ENCODE data around the gene CES4A.
A peak's percentile ranks its signal among the peaks of the same experiment; 100 is the strongest.

DNA sequence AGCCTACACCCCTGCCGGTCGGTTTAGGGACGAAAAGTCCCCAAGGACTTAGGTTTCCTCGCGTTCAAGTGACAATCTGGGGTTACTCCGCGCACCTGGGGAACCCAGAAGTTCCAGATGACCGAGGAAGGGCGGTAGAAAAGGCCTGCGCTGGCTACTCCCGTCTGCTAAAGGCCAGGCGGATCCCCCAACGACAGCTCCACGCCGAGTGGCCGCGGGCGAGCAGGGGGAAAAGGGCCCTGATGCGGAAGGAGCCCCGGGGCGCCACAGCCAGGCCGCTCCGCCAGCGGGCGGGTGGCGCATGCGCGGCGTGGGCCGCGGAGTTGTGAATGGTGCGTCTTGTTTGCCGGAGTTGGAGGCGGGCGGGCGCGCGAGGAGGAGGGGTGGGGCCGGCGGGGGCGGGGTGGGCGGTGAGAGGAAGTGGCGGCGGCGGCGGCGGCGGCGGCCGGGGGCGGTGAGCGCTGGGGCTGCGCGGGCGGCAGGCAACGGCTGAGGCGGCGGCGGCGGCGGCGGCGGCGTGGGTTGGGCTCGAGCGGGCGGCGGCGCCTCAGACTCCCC, 40.4 kb downstream of the CES4A start, which contains the start of gene CBFB:
- TF ChIP-seq CTCF (optimal IDR thresholded peaks at IDR 0.05 in 1 of 3, IDR thresholded peaks at IDR 0.05 in 1 of 3, conservative IDR thresholded peaks at IDR 0.05 in 1 of 3; ENCODE audit: extremely low read depth in 1 of 3, insufficient read depth in 2 of 3, low read length in 3 of 3) (peak in 2 of 3 experiments; percentile 0 to 9), EZH2 (IDR thresholded peaks at IDR 0.05; ENCODE audit: low read length) (no peak)
